Erythroblast (primary cell): Measurements from ENCODE around the gene PRPH2.

Source experiments
- GATA1 ChIP-seq: IDR thresholded peaks from 2 replicates; pipeline ENCODE4 v1.6.1; 2011; ENCODE audit warnings: low read depth, mild to moderate bottlenecking, control low read depth, low read length, moderate library complexity
- POLR2A ChIP-seq: IDR thresholded peaks from 2 replicates; pipeline ENCODE4 v1.6.1; 2011; ENCODE audit warnings: mild to moderate bottlenecking, low read length

- TF ChIP-seq POLR2A (no peak), GATA1 (no peak)
Measured at GRCh38 chr6:42688281-42688680, 34.1 kb downstream of the PRPH2 start.
